Measurements from ENCODE around the gene ANXA2.
"Not testable (repeated sequence)": the region's sequence is repeated elsewhere in the genome, so short reads cannot be mapped to it uniquely, and the experiment has no call there.

ANXA2 gene

DNA sequence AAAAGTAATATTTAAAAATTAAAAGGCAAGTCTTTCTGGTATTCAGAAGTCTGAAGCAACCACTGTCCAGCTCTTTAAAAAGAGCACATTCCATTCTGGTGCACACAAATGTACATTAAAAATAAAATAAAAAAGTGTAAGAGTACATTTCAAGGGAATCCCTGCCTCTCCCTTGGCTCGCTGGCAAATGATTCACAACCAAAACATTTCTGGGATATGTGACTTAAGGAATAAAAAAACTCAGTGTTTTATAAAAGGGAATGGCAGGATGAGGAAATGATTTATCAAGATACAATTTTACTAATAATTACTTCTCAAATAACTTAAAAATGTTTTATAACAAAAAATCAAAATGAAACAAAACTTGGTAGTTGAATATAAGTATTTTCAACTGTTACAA is 23.8 kb upstream of the ANXA2 start:
- peaks cover 4% of the 10 kb centered on the region for H3K4me1 ChIP-seq (ENCODE audit: control insufficient read depth, low read depth, low read length)
- no peak overlapping the region for H3K4me3 ChIP-seq (ENCODE audit: low read length)
- H3K27ac ChIP-seq (ENCODE audit: low read length) = no peak overlapping the region
- no peak overlapping the region for H3K9ac ChIP-seq (ENCODE audit: low read length)
- peaks cover 18% of the 10 kb centered on the region for H3K36me3 ChIP-seq (ENCODE audit: control insufficient read depth, low read depth, low read length)
- no peaks in the 10 kb centered on the region for H3K9me3 ChIP-seq (ENCODE audit: control insufficient read depth, low read depth, low read length)
- no peaks in the 10 kb centered on the region for H3K27me3 ChIP-seq (ENCODE audit: control insufficient read depth, insufficient read depth, low read length)

- Histone ChIP-seq H3K36me3 (ENCODE audit: control insufficient read depth, low read depth, low read length) (peaks cover 5% of the 10 kb centered on the region), H3K4me3 (ENCODE audit: low read length) (no peak overlapping the region), H3K9me3 (ENCODE audit: control insufficient read depth, low read depth, low read length) (no peaks in the 10 kb centered on the region), H3K27me3 (ENCODE audit: control insufficient read depth, insufficient read depth, low read length) (no peaks in the 10 kb centered on the region), H3K4me1 (ENCODE audit: control insufficient read depth, low read depth, low read length) (peaks cover 4% of the 10 kb centered on the region), H3K27ac (ENCODE audit: low read length) (no peak overlapping the region), H3K9ac (ENCODE audit: low read length) (no peak overlapping the region)
Observed at GRCh38 chr15:60420203-60420716, 22.5 kb upstream of the ANXA2 start.

- Histone ChIP-seq H3K9me3 (ENCODE audit: control insufficient read depth, low read depth, low read length) (no peaks in the 10 kb centered on the region), H3K27ac (ENCODE audit: low read length) (no peak overlapping the region), H3K4me3 (ENCODE audit: low read length) (no peak overlapping the region), H3K4me1 (ENCODE audit: control insufficient read depth, low read depth, low read length) (peaks cover 4% of the 10 kb centered on the region), H3K36me3 (ENCODE audit: control insufficient read depth, low read depth, low read length) (peaks cover 3% of the 10 kb centered on the region), H3K27me3 (ENCODE audit: control insufficient read depth, insufficient read depth, low read length) (no peaks in the 10 kb centered on the region), H3K9ac (ENCODE audit: low read length) (no peak overlapping the region)
Observed at GRCh38 chr15:60419753-60420152, 22.0 kb upstream of the ANXA2 start.

- Histone ChIP-seq H3K9ac (ENCODE audit: low read length) (no peak overlapping the region), H3K9me3 (ENCODE audit: control insufficient read depth, low read depth, low read length) (no peaks in the 10 kb centered on the region), H3K4me3 (ENCODE audit: low read length) (no peak overlapping the region), H3K27ac (ENCODE audit: low read length) (no peak overlapping the region), H3K36me3 (ENCODE audit: control insufficient read depth, low read depth, low read length) (peaks cover 3% of the 10 kb centered on the region), H3K4me1 (ENCODE audit: control insufficient read depth, low read depth, low read length) (no peaks in the 10 kb centered on the region), H3K27me3 (ENCODE audit: control insufficient read depth, insufficient read depth, low read length) (no peaks in the 10 kb centered on the region)
Observed at GRCh38 chr15:60418096-60418495, 20.3 kb upstream of the ANXA2 start.

DNA sequence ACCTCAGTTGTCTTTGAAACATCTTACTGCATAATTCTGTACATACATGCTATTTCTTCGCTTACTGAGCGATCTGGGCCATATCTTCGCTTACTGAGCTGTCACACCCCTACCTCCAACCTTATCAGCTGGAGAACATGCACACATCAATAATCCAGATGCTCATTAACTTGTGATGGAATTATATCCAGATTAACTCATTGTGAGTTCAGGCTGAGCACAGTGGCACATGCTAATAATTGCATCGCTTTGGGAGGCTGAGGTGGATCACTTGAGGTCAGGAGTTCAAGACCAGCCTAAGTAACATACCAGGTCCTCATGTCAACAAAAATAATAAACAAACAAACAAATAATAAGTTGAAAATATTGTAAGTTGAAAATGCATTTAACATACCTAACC is 19.3 kb upstream of the ANXA2 start:
- Histone ChIP-seq H3K4me1 (ENCODE audit: control insufficient read depth, low read depth, low read length) (no peaks in the 10 kb centered on the region), H3K9me3 (ENCODE audit: control insufficient read depth, low read depth, low read length) (no peaks in the 10 kb centered on the region), H3K27me3 (ENCODE audit: control insufficient read depth, insufficient read depth, low read length) (no peaks in the 10 kb centered on the region), H3K27ac (ENCODE audit: low read length) (no peak overlapping the region), H3K9ac (ENCODE audit: low read length) (no peak overlapping the region), H3K36me3 (ENCODE audit: control insufficient read depth, low read depth, low read length) (no peaks in the 10 kb centered on the region), H3K4me3 (ENCODE audit: low read length) (no peak overlapping the region)

DNA sequence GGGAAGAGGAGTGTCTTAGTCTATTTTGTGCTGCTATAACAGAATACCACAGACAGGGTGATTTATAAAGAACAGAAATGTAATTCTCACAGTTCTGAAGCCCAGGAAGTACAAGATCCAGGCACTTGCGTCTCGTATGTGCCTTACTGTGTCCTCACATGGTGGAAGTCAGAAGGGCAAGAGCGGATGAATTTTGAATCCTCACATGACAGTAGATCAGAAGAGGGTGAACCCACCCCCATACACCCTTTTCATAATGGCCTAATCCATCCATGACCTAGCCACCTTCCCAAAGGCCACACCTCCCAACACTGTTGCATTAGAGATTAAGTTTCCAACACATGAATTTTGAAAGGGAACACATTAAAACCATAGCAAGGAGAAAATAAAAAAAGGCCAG is 18.7 kb upstream of the ANXA2 start:
- H3K27me3 ChIP-seq (ENCODE audit: control insufficient read depth, insufficient read depth, low read length) = no peaks in the 10 kb centered on the region
- no peaks in the 10 kb centered on the region for H3K4me1 ChIP-seq (ENCODE audit: control insufficient read depth, low read depth, low read length)
- no peak overlapping the region for H3K4me3 ChIP-seq (ENCODE audit: low read length)
- no peak overlapping the region for H3K27ac ChIP-seq (ENCODE audit: low read length)
- no peak overlapping the region for H3K9ac ChIP-seq (ENCODE audit: low read length)
- H3K36me3 ChIP-seq (ENCODE audit: control insufficient read depth, low read depth, low read length) = no peaks in the 10 kb centered on the region
- no peaks in the 10 kb centered on the region for H3K9me3 ChIP-seq (ENCODE audit: control insufficient read depth, low read depth, low read length)

DNA sequence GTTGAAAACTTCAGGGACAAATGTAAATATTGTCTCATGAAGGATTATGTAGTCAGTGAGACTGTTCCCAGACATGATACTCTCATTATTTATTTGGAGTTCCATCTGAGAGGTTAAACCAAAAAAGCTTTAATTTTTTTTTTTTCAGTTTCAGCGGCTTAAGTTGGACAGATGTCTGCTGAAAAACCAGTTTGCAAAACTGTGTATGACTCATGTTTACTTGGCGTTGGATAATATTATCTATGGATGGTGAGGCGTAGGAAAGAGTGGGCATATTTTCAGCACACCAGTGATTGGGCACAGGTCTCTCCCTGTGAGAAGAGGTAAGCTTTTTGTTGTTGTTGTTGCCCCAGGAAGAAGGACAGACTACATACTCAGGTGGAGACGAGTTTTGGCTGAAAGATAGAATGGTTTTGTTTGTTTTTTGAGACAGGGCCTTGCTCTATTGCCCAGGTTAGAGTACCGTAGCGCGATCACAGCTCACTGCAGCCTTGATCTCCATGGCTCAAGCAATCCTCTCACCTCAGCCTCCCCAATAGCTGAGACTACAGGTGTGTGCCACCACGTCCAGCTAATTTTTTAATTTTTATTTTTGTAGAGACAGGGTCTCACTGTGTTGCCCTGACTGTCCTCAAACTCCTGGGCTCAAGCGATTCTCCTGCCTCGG is 16.4 kb upstream of the ANXA2 start:
- Histone ChIP-seq H3K36me3 (ENCODE audit: control insufficient read depth, low read depth, low read length) (no peaks in the 10 kb centered on the region), H3K4me1 (ENCODE audit: control insufficient read depth, low read depth, low read length) (no peaks in the 10 kb centered on the region), H3K27ac (ENCODE audit: low read length) (no peak overlapping the region), H3K9me3 (ENCODE audit: control insufficient read depth, low read depth, low read length) (no peaks in the 10 kb centered on the region), H3K4me3 (ENCODE audit: low read length) (no peak overlapping the region), H3K27me3 (ENCODE audit: control insufficient read depth, insufficient read depth, low read length) (no peaks in the 10 kb centered on the region), H3K9ac (ENCODE audit: low read length) (no peak overlapping the region)

DNA sequence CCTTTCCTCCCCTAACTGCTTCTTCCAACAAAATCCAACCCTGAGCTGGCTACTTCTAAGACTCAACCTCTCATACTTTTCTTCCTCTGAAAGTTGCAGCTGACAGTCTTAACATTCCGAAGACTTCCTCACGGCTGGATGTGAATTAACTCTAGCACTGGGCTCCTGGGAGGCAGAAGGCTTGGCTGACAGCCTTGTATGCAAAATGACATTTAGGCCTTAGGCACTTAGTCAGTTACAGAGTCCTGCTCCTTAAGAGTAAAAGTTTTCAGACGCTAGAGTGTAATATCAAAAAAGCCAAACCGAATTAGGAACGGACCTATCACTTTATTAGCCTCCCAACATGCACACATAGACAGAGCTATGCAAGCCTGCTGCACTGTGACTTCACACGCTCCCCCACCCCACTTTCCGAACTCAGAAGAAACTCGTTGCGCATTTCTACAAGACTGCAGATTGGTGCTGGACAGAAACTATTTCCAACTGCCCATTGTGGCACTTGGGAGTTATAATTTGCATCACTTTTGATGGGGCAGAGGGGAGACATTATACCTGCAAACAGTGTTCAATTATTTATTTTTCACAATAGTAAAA is 15.5 kb upstream of the ANXA2 start:
- no peaks in the 10 kb centered on the region for H3K9me3 ChIP-seq (ENCODE audit: control insufficient read depth, low read depth, low read length)
- H3K4me1 ChIP-seq (ENCODE audit: control insufficient read depth, low read depth, low read length) = no peaks in the 10 kb centered on the region
- H3K36me3 ChIP-seq (ENCODE audit: control insufficient read depth, low read depth, low read length) = no peaks in the 10 kb centered on the region
- H3K27me3 ChIP-seq (ENCODE audit: control insufficient read depth, insufficient read depth, low read length) = no peaks in the 10 kb centered on the region
- H3K27ac ChIP-seq (ENCODE audit: low read length) = no peak overlapping the region
- H3K9ac ChIP-seq (ENCODE audit: low read length) = no peak overlapping the region
- no peak overlapping the region for H3K4me3 ChIP-seq (ENCODE audit: low read length)

- H3K27ac ChIP-seq (ENCODE audit: low read length); H3K27me3 ChIP-seq (ENCODE audit: control insufficient read depth, insufficient read depth, low read length); H3K4me3 ChIP-seq (ENCODE audit: low read length); H3K36me3 ChIP-seq (ENCODE audit: control insufficient read depth, low read depth, low read length); H3K4me1 ChIP-seq (ENCODE audit: control insufficient read depth, low read depth, low read length); H3K9ac ChIP-seq (ENCODE audit: low read length); H3K9me3 ChIP-seq (ENCODE audit: control insufficient read depth, low read depth, low read length): not testable (repeated sequence)
Observed at GRCh38 chr15:60412807-60413206, 15.0 kb upstream of the ANXA2 start.

GRCh38 chr15:60411774-60412425 is 14.1 kb upstream of the ANXA2 start:
- H3K4me3 ChIP-seq (ENCODE audit: low read length) = no peak overlapping the region
- H3K9me3 ChIP-seq (ENCODE audit: control insufficient read depth, low read depth, low read length) = no peaks in the 10 kb centered on the region

GRCh38 chr15:60410350-60410749 is 12.6 kb upstream of the ANXA2 start:
- H3K36me3 ChIP-seq (ENCODE audit: control insufficient read depth, low read depth, low read length); H3K27me3 ChIP-seq (ENCODE audit: control insufficient read depth, insufficient read depth, low read length); H3K4me1 ChIP-seq (ENCODE audit: control insufficient read depth, low read depth, low read length); H3K4me3 ChIP-seq (ENCODE audit: low read length); H3K9me3 ChIP-seq (ENCODE audit: control insufficient read depth, low read depth, low read length); H3K27ac ChIP-seq (ENCODE audit: low read length); H3K9ac ChIP-seq (ENCODE audit: low read length): not testable (repeated sequence)

More at GRCh38 chr15:60411774-60412425, 14.1 kb upstream of the ANXA2 start:
- Histone ChIP-seq H3K27ac (ENCODE audit: low read length) (no peak overlapping the region), H3K36me3 (ENCODE audit: control insufficient read depth, low read depth, low read length) (no peaks in the 10 kb centered on the region), H3K4me1 (ENCODE audit: control insufficient read depth, low read depth, low read length) (no peaks in the 10 kb centered on the region), H3K27me3 (ENCODE audit: control insufficient read depth, insufficient read depth, low read length) (no peaks in the 10 kb centered on the region), H3K9ac (ENCODE audit: low read length) (no peak overlapping the region)

All from iPS-18a (cell line).